ENCODE data around the gene NUDT11. TPM values are rescaled to one million over a fixed set of nuclear protein-coding genes. Genes with fewer than 3 reads are reported as not detected.

NUDT11 gene
- total and polyA plus RNA-seq, 2 of the 13 experiments (the other 11 are each of a cell fraction or from before 2014, with no cell fraction given), result not detected

Other genes with a start within 250 kb of the NUDT11 start
- not detected in 2 replicates for gene NUDT10, start 163.8 kb downstream of the NUDT11 start, total RNA-seq (2016; rRNA removed; fragmentation: Illumina TruSeq; extraction: Trizol)
- gene NUDT10, start 163.8 kb downstream of the NUDT11 start, polyA plus RNA-seq (2011; rRNA removed), result not detected in 2 replicates
- not detected in 2 replicates for gene CENPVL3, start 122.3 kb upstream of the NUDT11 start, total RNA-seq (2016; rRNA removed; fragmentation: Illumina TruSeq; extraction: Trizol)
- gene CENPVL3, start 122.3 kb upstream of the NUDT11 start, polyA plus RNA-seq (2011; rRNA removed), result not detected in 2 replicates
- gene CENPVL2, start 186.2 kb upstream of the NUDT11 start, total RNA-seq (2016; rRNA removed; fragmentation: Illumina TruSeq; extraction: Trizol), result not detected in 2 replicates
- gene CENPVL2, start 186.2 kb upstream of the NUDT11 start, polyA plus RNA-seq (2011; rRNA removed), result not detected in 2 replicates
- not detected in 2 replicates for gene CENPVL1, start 213.9 kb upstream of the NUDT11 start, total RNA-seq (2016; rRNA removed; fragmentation: Illumina TruSeq; extraction: Trizol)
- gene CENPVL1, start 213.9 kb upstream of the NUDT11 start, polyA plus RNA-seq (2011; rRNA removed), result not detected in 2 replicates
- gene GSPT2, start 246.8 kb upstream of the NUDT11 start, total RNA-seq (2016; rRNA removed; fragmentation: Illumina TruSeq; extraction: Trizol), result not detected in 2 replicates
- gene GSPT2, start 246.8 kb upstream of the NUDT11 start, polyA plus RNA-seq (2011; rRNA removed), result not detected in 2 replicates